SK-N-SH (cell line): ENCODE data around the gene CASS4. TPM values are rescaled to one million over a fixed set of nuclear protein-coding genes. Genes with fewer than 3 reads are reported as not detected.

ENCODE experiments used
- CTCF ChIA-PET: fragments of 300-600, 350-600 bp; formaldehyde crosslinking; extraction: SDS; loops from one replicate; lab custom pipeline; 2021; lab: Yijun Ruan, JAX
- POLR2A ChIA-PET: fragments of 350-600 bp; sonication (Branson Sonifier 250); formaldehyde crosslinking; extraction: SDS; loops from one replicate; lab custom pipeline; 2020; ENCODE audit warnings: antibody characterized with exemption, inconsistent platforms; lab: Yijun Ruan, JAX
- DNase-seq: peaks from one replicate; pipeline ENCODE4 v3.0.0; 2012
- H2AFZ ChIP-seq: fragments of 200-600 bp; sonication (generic); 2 replicates; pipeline ENCODE4 v1.8.1; 2016; ENCODE audit warnings: antibody characterized with exemption, mild to moderate bottlenecking, low read depth
- H3F3A ChIP-seq: fragments of 200-600 bp; sonication (generic); replicated peaks from 2 replicates; pipeline ENCODE3; 2016; ENCODE audit warnings: antibody characterized with exemption, mild to moderate bottlenecking; ENCODE audit not compliant: insufficient read depth
- H3K27ac ChIP-seq, 2 experiments: fragments of 200-500 bp in 1 of 2; fragments of 200-600 bp in 1 of 2; sonication (Bioruptor generic) in 1 of 2; sonication (generic), shearing (Covaris generic) in 1 of 2; 2 replicates each; pipeline versions ENCODE4 v1.5.1 to v1.6.1; 2014 to 2016; ENCODE audit warnings: low read depth in 2 of 2, inconsistent platforms in 1 of 2, low read length in 1 of 2, mild to moderate bottlenecking in 1 of 2, mixed read lengths in 1 of 2
- H3K27me3 ChIP-seq: fragments of 200-600 bp; sonication (generic), shearing (Covaris generic); 2 replicates; pipeline ENCODE4 v1.6.1; 2016; ENCODE audit warnings: mixed run types; ENCODE audit not compliant: insufficient read depth
- H3K36me3 ChIP-seq, 2 experiments: fragments of 200-500 bp in 1 of 2; fragments of 200-600 bp in 1 of 2; sonication (Bioruptor generic) in 1 of 2; sonication (generic) in 1 of 2; replicated peaks in 1 of 2; 2 replicates each; pipeline versions ENCODE3 to v1.5.1; 2014 to 2016; ENCODE audit warnings: low read length in 1 of 2, mild to moderate bottlenecking in 1 of 2; ENCODE audit not compliant: insufficient read depth in 2 of 2, control insufficient read depth in 1 of 2
- H3K4me1 ChIP-seq, 2 experiments: fragments of 200-500 bp in 1 of 2; fragments of 200-600 bp in 1 of 2; sonication (Bioruptor generic) in 1 of 2; sonication (generic), shearing (Covaris generic) in 1 of 2; 2 replicates each; pipeline versions ENCODE4 v1.5.1 to v1.6.1; 2014 to 2016; ENCODE audit warnings: low read depth in 1 of 2, low read length in 1 of 2, mixed run types in 1 of 2; ENCODE audit not compliant: insufficient read depth in 2 of 2, control insufficient read depth in 1 of 2
- H3K4me2 ChIP-seq: fragments of 200-600 bp; sonication (generic), shearing (Covaris generic); 2 replicates; pipeline ENCODE4 v1.6.1; 2017; ENCODE audit warnings: mixed run types
- H3K4me3 ChIP-seq, 2 experiments: fragments of 200-500 bp in 1 of 2; fragments of 200-600 bp in 1 of 2; sonication (Bioruptor generic) in 1 of 2; sonication (generic), shearing (Covaris generic) in 1 of 2; 2 replicates each; pipeline versions ENCODE4 v1.5.1 to v1.8.1; 2014 to 2016; ENCODE audit warnings: low read depth in 2 of 2, inconsistent platforms in 1 of 2, low read length in 1 of 2, mild to moderate bottlenecking in 1 of 2, mixed read lengths in 1 of 2, moderate library complexity in 1 of 2
- H3K79me2 ChIP-seq: fragments of 200-600 bp; sonication (generic); 2 replicates; pipeline ENCODE4 v1.8.1; 2017; ENCODE audit warnings: mild to moderate bottlenecking; ENCODE audit not compliant: insufficient read depth
- H3K9ac ChIP-seq: fragments of 200-600 bp; sonication (generic); 2 replicates; pipeline ENCODE4 v1.6.1; 2017; ENCODE audit warnings: mixed run types
- H3K9me2 ChIP-seq: fragments of 200-600 bp; sonication (generic); 2 replicates; pipeline ENCODE4 v1.6.1; 2017; ENCODE audit warnings: mixed run types
- H3K9me3 ChIP-seq: fragments of 200-600 bp; sonication (generic); 2 replicates; pipeline ENCODE4 v1.6.1; 2017; ENCODE audit warnings: mixed run types, mild to moderate bottlenecking, moderate library complexity
- H4K20me1 ChIP-seq: fragments of 200-600 bp; sonication (generic); 2 replicates; pipeline ENCODE4 v1.6.1; 2017; ENCODE audit warnings: mild to moderate bottlenecking, mixed run types; ENCODE audit not compliant: insufficient read depth
- CHD2 ChIP-seq: fragments of 150-350 bp; IDR thresholded peaks from 2 replicates; pipeline ENCODE4 v1.6.1; 2018; ENCODE audit warnings: low read length; ENCODE audit not compliant: partially characterized antibody
- EZH2phosphoT487 ChIP-seq: fragments of 200-600 bp; sonication (generic); IDR thresholded peaks from 2 replicates; pipeline ENCODE4 v1.6.1; 2017; ENCODE audit warnings: low read depth, mixed run types, mild to moderate bottlenecking, antibody characterized with exemption, moderate library complexity, borderline replicate concordance
- FOXJ3 ChIP-seq: sonication (generic); formaldehyde crosslinking; IDR thresholded peaks from 2 replicates; pipeline ENCODE4 v1.5.1; 2020; ENCODE audit warnings: mild to moderate bottlenecking, missing genetic modification reagents
- GABPA ChIP-seq: IDR thresholded peaks from 2 replicates; pipeline ENCODE4 v1.4.0; 2012; ENCODE audit warnings: low read depth, mild to moderate bottlenecking
- JUND ChIP-seq: IDR thresholded peaks from 2 replicates; pipeline ENCODE4 v1.4.0; 2012
- MEF2A ChIP-seq: IDR thresholded peaks from 2 replicates; pipeline ENCODE4 v1.4.0; 2012; ENCODE audit warnings: low read depth, borderline replicate concordance
- NRF1 ChIP-seq: IDR thresholded peaks from 2 replicates; pipeline ENCODE4 v1.6.1; 2012; ENCODE audit warnings: low read depth, mild to moderate bottlenecking, low read length
- RFX5 ChIP-seq: IDR thresholded peaks from 2 replicates; pipeline ENCODE4 v1.6.1; 2012; ENCODE audit warnings: mild to moderate bottlenecking, improper control_type of control experiment, low read length
- RXRA ChIP-seq: IDR thresholded peaks from 2 replicates; pipeline ENCODE4 v1.4.0; 2012; ENCODE audit warnings: low read depth, mild to moderate bottlenecking, borderline replicate concordance
- TEAD4 ChIP-seq: IDR thresholded peaks from 2 replicates; pipeline ENCODE4 v1.4.0; 2012; ENCODE audit warnings: mild to moderate bottlenecking, borderline replicate concordance; ENCODE audit not compliant: insufficient read depth
- YY1 ChIP-seq: IDR thresholded peaks from 2 replicates; pipeline ENCODE4 v1.4.0; 2012; ENCODE audit warnings: low read depth, mild to moderate bottlenecking
- WGBS: methylation state at CpG from one replicate; pipeline ENCODE4 v1.1.6; 2017; ENCODE audit warnings: low lambda C conversion rate; 5-methylcytosine and 5-hydroxymethylcytosine counted together
- polyA plus RNA-seq, 3 experiments: library from polyadenylated mRNA; depleted of rRNA; stranded (reverse); fragments of >200 nt; gene quantifications; 2 replicates each; pipeline ENCODE4 v1.2.3, GENCODE V29; 2012
- TF ChIP-seq, protein P1 (sequence below): IDR thresholded peaks from 2 replicates; pipeline ENCODE4 v1.4.0; 2012; ENCODE audit warnings: low read depth, borderline replicate concordance
- TF ChIP-seq, protein P2 (sequence below): IDR thresholded peaks from 2 replicates; pipeline ENCODE4 v1.6.1; 2012; ENCODE audit warnings: mild to moderate bottlenecking, low read depth, low read length, moderate library complexity
- TF ChIP-seq, protein P3 (sequence below): IDR thresholded peaks from 2 replicates; pipeline ENCODE4 v1.4.0; 2012; ENCODE audit warnings: low read depth
- TF ChIP-seq, protein P4 (sequence below): fragments of 150-350 bp; IDR thresholded peaks from 2 replicates; pipeline ENCODE4 v1.6.1; 2017; ENCODE audit warnings: antibody characterized with exemption, low read length, low read depth, borderline replicate concordance
- TF ChIP-seq, protein P5 (sequence below): fragments of 150-350 bp; IDR thresholded peaks from 2 replicates; pipeline ENCODE4 v1.6.1; 2016; ENCODE audit warnings: mild to moderate bottlenecking, low read depth, low read length

CASS4 gene
- polyA plus RNA-seq, 1 of the 3 experiments (the other 2 are of a cell fraction): not detected

DNA sequence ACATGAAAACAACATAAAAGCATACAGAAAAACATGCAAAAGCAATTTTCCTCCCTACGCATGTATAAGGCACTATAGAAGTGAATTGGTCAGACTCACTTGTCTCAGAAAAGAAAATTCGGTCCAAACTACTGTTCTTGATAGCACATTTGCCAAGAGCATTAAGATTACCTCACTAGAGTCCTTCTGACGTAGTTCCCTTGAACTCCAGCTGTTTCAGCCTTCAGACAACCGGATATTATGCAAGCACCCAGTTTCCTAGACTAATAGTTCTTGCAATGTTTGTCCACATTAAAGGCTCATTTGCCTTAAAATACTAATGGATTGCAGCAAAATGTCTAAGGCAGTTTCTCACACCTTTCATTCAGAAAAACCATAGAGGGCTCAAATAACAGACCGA, 2.5 kb upstream of the CASS4 start:
- TF ChIP-seq RXRA (no peak), MEF2A (no peak), TEAD4 (no peak), FOXJ3 (CRISPR knock-in tag) (no peak), NRF1 (no peak), JUND (no peak), GABPA (no peak), EZH2phosphoT487 (no peak), YY1 (no peak), CHD2 (no peak), RFX5 (no peak)
- TF ChIP-seq, protein P1, sequence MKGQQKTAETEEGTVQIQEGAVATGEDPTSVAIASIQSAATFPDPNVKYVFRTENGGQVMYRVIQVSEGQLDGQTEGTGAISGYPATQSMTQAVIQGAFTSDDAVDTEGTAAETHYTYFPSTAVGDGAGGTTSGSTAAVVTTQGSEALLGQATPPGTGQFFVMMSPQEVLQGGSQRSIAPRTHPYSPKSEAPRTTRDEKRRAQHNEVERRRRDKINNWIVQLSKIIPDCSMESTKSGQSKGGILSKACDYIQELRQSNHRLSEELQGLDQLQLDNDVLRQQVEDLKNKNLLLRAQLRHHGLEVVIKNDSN: no peak
- TF ChIP-seq, protein P2, sequence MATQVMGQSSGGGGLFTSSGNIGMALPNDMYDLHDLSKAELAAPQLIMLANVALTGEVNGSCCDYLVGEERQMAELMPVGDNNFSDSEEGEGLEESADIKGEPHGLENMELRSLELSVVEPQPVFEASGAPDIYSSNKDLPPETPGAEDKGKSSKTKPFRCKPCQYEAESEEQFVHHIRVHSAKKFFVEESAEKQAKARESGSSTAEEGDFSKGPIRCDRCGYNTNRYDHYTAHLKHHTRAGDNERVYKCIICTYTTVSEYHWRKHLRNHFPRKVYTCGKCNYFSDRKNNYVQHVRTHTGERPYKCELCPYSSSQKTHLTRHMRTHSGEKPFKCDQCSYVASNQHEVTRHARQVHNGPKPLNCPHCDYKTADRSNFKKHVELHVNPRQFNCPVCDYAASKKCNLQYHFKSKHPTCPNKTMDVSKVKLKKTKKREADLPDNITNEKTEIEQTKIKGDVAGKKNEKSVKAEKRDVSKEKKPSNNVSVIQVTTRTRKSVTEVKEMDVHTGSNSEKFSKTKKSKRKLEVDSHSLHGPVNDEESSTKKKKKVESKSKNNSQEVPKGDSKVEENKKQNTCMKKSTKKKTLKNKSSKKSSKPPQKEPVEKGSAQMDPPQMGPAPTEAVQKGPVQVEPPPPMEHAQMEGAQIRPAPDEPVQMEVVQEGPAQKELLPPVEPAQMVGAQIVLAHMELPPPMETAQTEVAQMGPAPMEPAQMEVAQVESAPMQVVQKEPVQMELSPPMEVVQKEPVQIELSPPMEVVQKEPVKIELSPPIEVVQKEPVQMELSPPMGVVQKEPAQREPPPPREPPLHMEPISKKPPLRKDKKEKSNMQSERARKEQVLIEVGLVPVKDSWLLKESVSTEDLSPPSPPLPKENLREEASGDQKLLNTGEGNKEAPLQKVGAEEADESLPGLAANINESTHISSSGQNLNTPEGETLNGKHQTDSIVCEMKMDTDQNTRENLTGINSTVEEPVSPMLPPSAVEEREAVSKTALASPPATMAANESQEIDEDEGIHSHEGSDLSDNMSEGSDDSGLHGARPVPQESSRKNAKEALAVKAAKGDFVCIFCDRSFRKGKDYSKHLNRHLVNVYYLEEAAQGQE: no peak
- TF ChIP-seq, protein P3, sequence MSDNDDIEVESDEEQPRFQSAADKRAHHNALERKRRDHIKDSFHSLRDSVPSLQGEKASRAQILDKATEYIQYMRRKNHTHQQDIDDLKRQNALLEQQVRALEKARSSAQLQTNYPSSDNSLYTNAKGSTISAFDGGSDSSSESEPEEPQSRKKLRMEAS: no peak
- TF ChIP-seq, protein P4, sequence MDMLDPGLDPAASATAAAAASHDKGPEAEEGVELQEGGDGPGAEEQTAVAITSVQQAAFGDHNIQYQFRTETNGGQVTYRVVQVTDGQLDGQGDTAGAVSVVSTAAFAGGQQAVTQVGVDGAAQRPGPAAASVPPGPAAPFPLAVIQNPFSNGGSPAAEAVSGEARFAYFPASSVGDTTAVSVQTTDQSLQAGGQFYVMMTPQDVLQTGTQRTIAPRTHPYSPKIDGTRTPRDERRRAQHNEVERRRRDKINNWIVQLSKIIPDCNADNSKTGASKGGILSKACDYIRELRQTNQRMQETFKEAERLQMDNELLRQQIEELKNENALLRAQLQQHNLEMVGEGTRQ: no peak
- TF ChIP-seq, protein P5, sequence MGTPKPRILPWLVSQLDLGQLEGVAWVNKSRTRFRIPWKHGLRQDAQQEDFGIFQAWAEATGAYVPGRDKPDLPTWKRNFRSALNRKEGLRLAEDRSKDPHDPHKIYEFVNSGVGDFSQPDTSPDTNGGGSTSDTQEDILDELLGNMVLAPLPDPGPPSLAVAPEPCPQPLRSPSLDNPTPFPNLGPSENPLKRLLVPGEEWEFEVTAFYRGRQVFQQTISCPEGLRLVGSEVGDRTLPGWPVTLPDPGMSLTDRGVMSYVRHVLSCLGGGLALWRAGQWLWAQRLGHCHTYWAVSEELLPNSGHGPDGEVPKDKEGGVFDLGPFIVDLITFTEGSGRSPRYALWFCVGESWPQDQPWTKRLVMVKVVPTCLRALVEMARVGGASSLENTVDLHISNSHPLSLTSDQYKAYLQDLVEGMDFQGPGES: no peak
- Histone ChIP-seq H4K20me1 (no peaks in the 10 kb centered on the region), H2AFZ (no peak overlapping the region), H3K9ac (no peak overlapping the region), H3K4me1 (no peaks in the 10 kb centered on the region), H3K27me3 (no peaks in the 10 kb centered on the region), H3K4me2 (no peak overlapping the region), H3K9me2 (no peaks in the 10 kb centered on the region), H3K4me3 (no peak overlapping the region), H3K9me3 (no peaks in the 10 kb centered on the region), H3F3A (no peaks in the 10 kb centered on the region), H3K36me3 (peaks cover 21 to 28% of the 10 kb centered on the region in 2 experiments), H3K27ac (no peak overlapping the region), H3K79me2 (peaks cover 8% of the 10 kb centered on the region; the same call in 1 of the 2 replicates)
- POLR2A ChIA-PET: no interaction called here
- WGBS: 96% methylated on average over 5 of the region's 5 CpGs
- CTCF ChIA-PET: interaction anchor here (0.8 to 1.1 kb wide), 2 partner anchors 8 to 17 kb away, joined by 3 to 5 read pairs; partner anchors contain the start of genes AURKA and CSTF1
- no peak for DNase-seq
